HepG2 (cell line): ENCODE results near the gene ZNF19. TPM values are rescaled to one million over a fixed set of nuclear protein-coding genes. Genes with fewer than 3 reads are reported as not detected.
A peak's percentile ranks its signal among the peaks of the same experiment; 100 is the strongest.

Source experiments
- CC2D1A ChIP-seq: sonication (generic); formaldehyde crosslinking; IDR thresholded peaks from 2 replicates; pipeline ENCODE4 v1.8.1; 2023; ENCODE audit warnings: mild to moderate bottlenecking, missing genetic modification reagents
- CREB1 ChIP-seq, 2 experiments: fragments of 450-650 bp in 1 of 2; IDR thresholded peaks; 2 replicates each; pipeline ENCODE4 v1.6.1; 2016 to 2017; ENCODE audit warnings: control low read depth in 1 of 2, mild to moderate bottlenecking in 1 of 2, missing compliant biosample characterization in 1 of 2, missing genetic modification characterization in 1 of 2
- CREB3 ChIP-seq: sonication (generic); formaldehyde crosslinking; IDR thresholded peaks from 2 replicates; pipeline ENCODE4 v1.5.0; 2020; ENCODE audit warnings: missing genetic modification reagents
- EP300 ChIP-seq, 3 experiments: sonication (generic) in 1 of 3; formaldehyde crosslinking in 1 of 3; IDR thresholded peaks; 2 replicates each; pipeline versions ENCODE4 v1.5.1 to v1.6.1; 2011 to 2020; ENCODE audit warnings: low read depth in 2 of 3, low read length in 2 of 3, borderline replicate concordance in 1 of 3, improper control_type of control experiment in 1 of 3, mild to moderate bottlenecking in 1 of 3, missing genetic modification reagents in 1 of 3, moderate library complexity in 1 of 3
- GABPA ChIP-seq, 2 experiments: IDR thresholded peaks; 2 replicates each; pipeline ENCODE4 v1.6.1; 2011 to 2016; ENCODE audit warnings: low read depth in 2 of 2, low read length in 1 of 2, missing biosample characterization in 1 of 2, missing genetic modification characterization in 1 of 2
- GATAD1 ChIP-seq: IDR thresholded peaks from 2 replicates; pipeline ENCODE4 v1.6.1; 2016; ENCODE audit warnings: missing genetic modification reagents, missing compliant biosample characterization
- KAT8 ChIP-seq: IDR thresholded peaks from 2 replicates; pipeline ENCODE4 v1.6.1; 2016; ENCODE audit warnings: missing genetic modification reagents, missing compliant biosample characterization
- KLF13 ChIP-seq: sonication (generic); formaldehyde crosslinking; IDR thresholded peaks from 2 replicates; pipeline ENCODE4 v1.4.0; 2020; ENCODE audit warnings: mild to moderate bottlenecking, missing genetic modification reagents
- MTF2 ChIP-seq: sonication (generic); formaldehyde crosslinking; IDR thresholded peaks from 2 replicates; pipeline ENCODE4 v1.5.0; 2020; ENCODE audit warnings: missing genetic modification reagents, borderline replicate concordance
- NR0B2 ChIP-seq: sonication (generic); formaldehyde crosslinking; IDR thresholded peaks from 2 replicates; pipeline ENCODE4 v1.4.0; 2020; ENCODE audit warnings: mild to moderate bottlenecking, missing genetic modification reagents
- WIZ ChIP-seq: sonication (generic); formaldehyde crosslinking; IDR thresholded peaks from 2 replicates; pipeline ENCODE4 v1.5.1; 2020; ENCODE audit warnings: mild to moderate bottlenecking, missing genetic modification reagents
- ZNF501 ChIP-seq: sonication (generic); formaldehyde crosslinking; IDR thresholded peaks from 2 replicates; pipeline ENCODE4 v1.5.1; 2020; ENCODE audit warnings: mild to moderate bottlenecking, moderate library complexity, missing genetic modification reagents
- ZNF558 ChIP-seq: sonication (generic); formaldehyde crosslinking; IDR thresholded peaks from 2 replicates; pipeline ENCODE4 v1.9.0; 2022; ENCODE audit warnings: mild to moderate bottlenecking, missing genetic modification reagents, borderline replicate concordance
- ZNF724P ChIP-seq: sonication (generic); formaldehyde crosslinking; IDR thresholded peaks from 2 replicates; pipeline ENCODE4 v1.8.0; 2022; ENCODE audit warnings: missing genetic modification reagents, borderline replicate concordance
- ZSCAN12 ChIP-seq: sonication (generic); formaldehyde crosslinking; IDR thresholded peaks from 2 replicates; pipeline ENCODE4 v1.9.0; 2021; ENCODE audit warnings: mild to moderate bottlenecking, missing genetic modification reagents
- polyA plus RNA-seq, 8 experiments: library from polyadenylated mRNA; depleted of rRNA in 3 of 8; stranded (reverse) in 7 of 8; unstranded in 1 of 8; fragments of >200 nt; fragmentation: Illumina TruSeq in 4 of 8; extraction: Trizol in 4 of 8; gene quantifications; 2 replicates each; pipeline versions ENCODE4 v1.2.1 to v1.2.3, GENCODE V29; 2011 to 2016; ENCODE audit warnings: low read depth in 4 of 8, missing spikeins in 1 of 8, mixed read lengths in 1 of 8; ENCODE audit not compliant: insufficient read depth in 1 of 8
- total RNA-seq, 5 experiments: library from RNA; depleted of rRNA; stranded (reverse); fragments of >200 nt; fragmentation: Illumina TruSeq; extraction: Trizol; gene quantifications; 2 replicates each; pipeline ENCODE4 v1.2.3, GENCODE V29; 2016; ENCODE audit warnings: low read depth in 1 of 5
- TF ChIP-seq, protein P1 (sequence below): sonication (generic); formaldehyde crosslinking; IDR thresholded peaks from 2 replicates; pipeline ENCODE4 v1.5.1; 2020; ENCODE audit warnings: missing genetic modification reagents, mild to moderate bottlenecking, borderline replicate concordance
- TF ChIP-seq, protein P2 (sequence below): sonication (generic); formaldehyde crosslinking; IDR thresholded peaks from 2 replicates; pipeline ENCODE4 v1.5.0; 2020; ENCODE audit warnings: missing genetic modification reagents
- TF ChIP-seq, protein P3 (sequence below): sonication (generic); formaldehyde crosslinking; IDR thresholded peaks from 2 replicates; pipeline ENCODE4 v1.5.0; 2020; ENCODE audit warnings: mild to moderate bottlenecking, missing genetic modification reagents, borderline replicate concordance
- TF ChIP-seq, protein P4 (sequence below): sonication (generic); formaldehyde crosslinking; IDR thresholded peaks from 2 replicates; pipeline ENCODE4 v1.8.1; 2023; ENCODE audit warnings: mild to moderate bottlenecking, inconsistent platforms, moderate library complexity, missing genetic modification reagents, borderline replicate concordance

Gene ZNF19
- total and polyA plus RNA-seq, 2 of the 13 experiments (the other 11 are each of a cell fraction or from before 2014, with no cell fraction given): 3.2 to 5.8 TPM

- no peak for TF ChIP-seq EP300 (IDR thresholded peaks at IDR 0.05; ENCODE audit: low read depth in 2 of 2, low read length in 2 of 2)
- TF ChIP-seq EP300 (CRISPR knock-in tag; IDR thresholded peaks at IDR 0.05; ENCODE audit: borderline replicate concordance): no peak
- TF ChIP-seq ZNF558 (CRISPR knock-in tag): 0 out of 2 replicates have a peak, but pooled peaks have one; percentile 36
- peak; percentile 75 for TF ChIP-seq ZNF501 (CRISPR knock-in tag)
- TF ChIP-seq CC2D1A (CRISPR knock-in tag): no peak; the same call in 1 of the 2 replicates
- TF ChIP-seq GATAD1: peak; percentile 98
- TF ChIP-seq, protein P1, sequence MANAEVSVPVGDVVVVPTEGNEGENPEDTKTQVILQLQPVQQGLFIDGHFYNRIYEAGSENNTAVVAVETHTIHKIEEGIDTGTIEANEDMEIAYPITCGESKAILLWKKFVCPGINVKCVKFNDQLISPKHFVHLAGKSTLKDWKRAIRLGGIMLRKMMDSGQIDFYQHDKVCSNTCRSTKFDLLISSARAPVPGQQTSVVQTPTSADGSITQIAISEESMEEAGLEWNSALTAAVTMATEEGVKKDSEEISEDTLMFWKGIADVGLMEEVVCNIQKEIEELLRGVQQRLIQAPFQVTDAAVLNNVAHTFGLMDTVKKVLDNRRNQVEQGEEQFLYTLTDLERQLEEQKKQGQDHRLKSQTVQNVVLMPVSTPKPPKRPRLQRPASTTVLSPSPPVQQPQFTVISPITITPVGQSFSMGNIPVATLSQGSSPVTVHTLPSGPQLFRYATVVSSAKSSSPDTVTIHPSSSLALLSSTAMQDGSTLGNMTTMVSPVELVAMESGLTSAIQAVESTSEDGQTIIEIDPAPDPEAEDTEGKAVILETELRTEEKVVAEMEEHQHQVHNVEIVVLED (CRISPR knock-in tag): peak; percentile 79; the same call in 1 of the 2 replicates
- TF ChIP-seq KLF13 (CRISPR knock-in tag): peak; percentile 68; the same call in 1 of the 2 replicates
- TF ChIP-seq GABPA (IDR thresholded peaks at IDR 0.05; ENCODE audit: low read depth, low read length): peak; percentile 85
- TF ChIP-seq GABPA (CRISPR knock-in tag; IDR thresholded peaks at IDR 0.05; ENCODE audit: low read depth): peak; percentile 98
- peak; percentile 84; the same call in 1 of the 2 replicates for TF ChIP-seq MTF2 (CRISPR knock-in tag)
- TF ChIP-seq, protein P2, sequence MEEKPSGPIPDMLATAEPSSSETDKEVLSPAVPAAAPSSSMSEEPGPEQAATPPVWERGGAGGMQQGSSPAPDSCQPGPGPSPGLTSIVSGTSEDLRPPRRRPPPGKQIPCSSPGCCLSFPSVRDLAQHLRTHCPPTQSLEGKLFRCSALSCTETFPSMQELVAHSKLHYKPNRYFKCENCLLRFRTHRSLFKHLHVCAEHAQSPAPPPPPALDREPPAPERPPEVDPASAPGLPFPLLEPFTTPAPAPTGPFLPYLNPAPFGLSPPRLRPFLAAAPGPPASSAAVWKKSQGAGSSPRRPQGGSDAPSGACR (CRISPR knock-in tag): peak; percentile 72; the same call in 1 of the 2 replicates
- TF ChIP-seq KAT8 (CRISPR knock-in tag): peak; percentile 99
- peak; percentile 92 for TF ChIP-seq CREB1 (IDR thresholded peaks at IDR 0.05)
- peak; percentile 99 for TF ChIP-seq CREB1 (CRISPR knock-in tag; IDR thresholded peaks at IDR 0.05)
- 0 out of 2 replicates have a peak, but pooled peaks have one; percentile 48 for TF ChIP-seq ZNF724P (CRISPR knock-in tag)
- TF ChIP-seq, protein P3, sequence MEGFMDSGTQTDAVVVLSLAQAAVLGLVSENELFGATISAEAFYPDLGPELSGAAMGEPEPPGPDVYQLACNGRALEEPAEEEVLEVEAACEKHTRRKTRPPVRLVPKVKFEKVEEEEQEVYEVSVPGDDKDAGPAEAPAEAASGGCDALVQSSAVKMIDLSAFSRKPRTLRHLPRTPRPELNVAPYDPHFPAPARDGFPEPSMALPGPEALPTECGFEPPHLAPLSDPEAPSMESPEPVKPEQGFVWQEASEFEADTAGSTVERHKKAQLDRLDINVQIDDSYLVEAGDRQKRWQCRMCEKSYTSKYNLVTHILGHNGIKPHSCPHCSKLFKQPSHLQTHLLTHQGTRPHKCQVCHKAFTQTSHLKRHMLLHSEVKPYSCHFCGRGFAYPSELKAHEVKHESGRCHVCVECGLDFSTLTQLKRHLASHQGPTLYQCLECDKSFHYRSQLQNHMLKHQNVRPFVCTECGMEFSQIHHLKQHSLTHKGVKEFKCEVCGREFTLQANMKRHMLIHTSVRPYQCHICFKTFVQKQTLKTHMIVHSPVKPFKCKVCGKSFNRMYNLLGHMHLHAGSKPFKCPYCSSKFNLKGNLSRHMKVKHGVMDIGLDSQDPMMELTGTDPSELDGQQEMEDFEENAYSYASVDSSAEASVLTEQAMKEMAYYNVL (CRISPR knock-in tag): peak; percentile 58; the same call in 1 of the 2 replicates
- no peak for TF ChIP-seq NR0B2 (CRISPR knock-in tag)
- TF ChIP-seq WIZ (CRISPR knock-in tag): peak; percentile 96
- no peak; the same call in 1 of the 2 replicates for TF ChIP-seq CREB3 (CRISPR knock-in tag)
- 0 out of 2 replicates have a peak, but pooled peaks have one; percentile 41 for TF ChIP-seq ZSCAN12 (CRISPR knock-in tag)
- TF ChIP-seq, protein P4, sequence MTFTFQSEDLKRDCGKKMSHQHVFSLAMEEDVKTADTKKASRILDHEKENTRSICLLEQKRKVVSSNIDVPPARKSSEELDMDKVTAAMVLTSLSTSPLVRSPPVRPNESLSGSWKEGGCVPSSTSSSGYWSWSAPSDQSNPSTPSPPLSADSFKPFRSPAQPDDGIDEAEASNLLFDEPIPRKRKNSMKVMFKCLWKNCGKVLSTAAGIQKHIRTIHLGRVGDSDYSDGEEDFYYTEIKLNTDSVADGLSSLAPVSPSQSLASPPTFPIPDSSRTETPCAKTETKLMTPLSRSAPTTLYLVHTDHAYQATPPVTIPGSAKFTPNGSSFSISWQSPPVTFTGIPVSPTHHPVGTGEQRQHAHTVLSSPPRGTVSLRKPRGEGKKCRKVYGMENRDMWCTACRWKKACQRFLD: peak; percentile 86; the same call in 1 of the 2 replicates
Measured at GRCh38 chr16:71484006-71484893, 4.9 kb downstream of the ZNF19 start (continued).
